ENCODE results near the gene RTEL1.
A peak's percentile ranks its signal among the peaks of the same experiment; 100 is the strongest.
"Not testable (repeated sequence)": the region's sequence is repeated elsewhere in the genome, so short reads cannot be mapped to it uniquely, and the experiment has no call there.

Gene RTEL1

DNA sequence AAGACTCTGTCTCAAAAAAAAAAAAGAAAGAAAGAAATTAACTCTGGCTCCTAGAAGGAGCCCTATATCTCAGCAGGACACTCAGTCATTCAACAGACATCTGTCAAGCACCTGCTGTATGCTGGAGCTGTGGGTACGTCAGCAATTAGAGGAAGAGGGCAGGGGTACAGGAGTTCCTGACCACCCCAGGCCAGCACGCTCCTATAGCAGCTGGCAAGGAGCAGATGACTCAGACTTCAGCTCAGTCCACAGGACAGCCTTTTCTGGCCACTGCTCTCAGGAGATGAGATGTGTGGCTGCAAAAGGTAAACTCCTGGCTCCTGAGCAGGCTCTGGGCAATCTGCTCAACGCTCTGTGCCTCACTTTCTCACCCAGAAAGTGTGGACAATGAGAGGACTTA is 1.7 kb upstream of the RTEL1 start:
- H3K4me1 ChIP-seq (ENCODE audit: control insufficient read depth, insufficient read depth, low read length): peaks cover 19% of the 10 kb centered on the region
- H3K36me3 ChIP-seq (ENCODE audit: control insufficient read depth, insufficient read depth, low read length, severe bottlenecking): peaks cover 9% of the 10 kb centered on the region
- no peaks in the 10 kb centered on the region for H3K9me3 ChIP-seq (ENCODE audit: control insufficient read depth, low read length)
- H3K27me3 ChIP-seq (replicated peaks; ENCODE audit: control insufficient read depth, insufficient read depth, low read length): peaks cover 8% of the 10 kb centered on the region
- DNase-seq (ENCODE audit: low read depth): no peak
- no peak overlapping the region for H3K4me3 ChIP-seq (ENCODE audit: low read length)
- no peak overlapping the region for H3K9ac ChIP-seq (ENCODE audit: low read length)

DNA sequence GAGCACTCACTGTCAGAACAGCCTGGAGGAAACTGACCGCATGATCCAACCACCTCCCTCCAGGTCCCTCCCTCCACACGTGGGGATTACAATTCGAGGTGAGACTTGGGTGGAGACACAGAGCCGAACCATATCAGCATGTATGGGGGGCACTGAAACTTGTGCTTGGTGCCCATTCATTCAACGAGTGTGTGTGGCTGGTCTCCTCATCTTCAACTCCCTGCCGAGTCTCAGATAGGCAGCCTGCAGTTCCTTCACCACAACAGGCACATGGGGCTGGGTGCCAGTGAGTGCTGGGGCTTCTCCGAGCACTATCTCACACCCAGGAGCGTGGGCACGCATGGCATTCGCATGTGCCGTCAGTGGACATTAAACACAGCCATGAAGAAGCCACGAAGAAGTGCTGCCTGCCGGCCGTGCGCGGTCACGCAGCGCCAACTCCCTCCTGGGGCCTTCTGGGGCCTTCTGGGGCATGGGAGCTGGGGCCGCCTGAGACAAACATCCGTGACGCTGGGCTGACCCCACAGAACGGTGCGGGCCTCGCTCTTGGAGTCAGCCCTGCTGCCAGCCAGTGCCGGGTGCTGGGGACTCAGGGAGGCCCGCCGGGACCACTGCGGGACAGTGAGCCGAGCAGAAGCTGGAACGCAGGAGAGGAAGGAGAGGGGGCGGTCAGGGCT is 714 bp upstream of the RTEL1 start:
- Histone ChIP-seq H3K9me3 (ENCODE audit: control insufficient read depth, low read length) (no peaks in the 10 kb centered on the region), H3K27me3 (replicated peaks; ENCODE audit: control insufficient read depth, insufficient read depth, low read length) (peaks cover 5% of the 10 kb centered on the region), H3K36me3 (ENCODE audit: control insufficient read depth, insufficient read depth, low read length, severe bottlenecking) (peaks cover 19% of the 10 kb centered on the region), H3K9ac (ENCODE audit: low read length) (peak overlapping the region; percentile 95), H3K4me3 (ENCODE audit: low read length) (peak overlapping the region; percentile 94), H3K4me1 (ENCODE audit: control insufficient read depth, insufficient read depth, low read length) (peaks cover 19% of the 10 kb centered on the region)
- DNase-seq (ENCODE audit: low read depth): no peak

DNA sequence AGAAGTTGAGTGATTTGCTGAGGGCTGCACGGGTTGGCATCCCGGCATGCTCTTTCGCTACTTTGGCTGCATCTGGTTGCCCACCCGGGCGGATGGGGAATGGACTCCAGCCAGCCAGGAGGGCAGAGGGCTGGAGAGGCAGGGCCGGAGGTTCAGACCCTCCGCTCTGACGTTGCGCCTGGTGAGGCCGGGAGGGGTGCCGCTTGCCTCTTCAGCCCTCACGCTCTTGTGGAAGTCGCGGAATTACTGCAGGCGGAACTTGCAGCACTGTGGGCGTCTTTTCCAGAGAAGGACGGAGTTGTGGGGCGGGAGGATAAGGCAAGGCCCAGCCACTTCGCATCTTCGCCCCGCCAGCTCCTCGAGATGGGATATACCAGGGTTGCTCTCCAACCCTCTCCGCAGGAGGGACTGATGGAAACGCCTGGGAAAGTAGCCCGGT is 656 bp downstream of the RTEL1 start:
- DNase-seq (ENCODE audit: low read depth): no peak
- Histone ChIP-seq H3K36me3 (ENCODE audit: control insufficient read depth, insufficient read depth, low read length, severe bottlenecking) (peaks cover 32% of the 10 kb centered on the region), H3K9ac (ENCODE audit: low read length) (peak overlapping the region; percentile 95), H3K4me3 (ENCODE audit: low read length) (peak overlapping the region; percentile 94), H3K27me3 (replicated peaks; ENCODE audit: control insufficient read depth, insufficient read depth, low read length) (peaks cover 5% of the 10 kb centered on the region), H3K9me3 (ENCODE audit: control insufficient read depth, low read length) (no peaks in the 10 kb centered on the region), H3K4me1 (ENCODE audit: control insufficient read depth, insufficient read depth, low read length) (peaks cover 19% of the 10 kb centered on the region)

DNA sequence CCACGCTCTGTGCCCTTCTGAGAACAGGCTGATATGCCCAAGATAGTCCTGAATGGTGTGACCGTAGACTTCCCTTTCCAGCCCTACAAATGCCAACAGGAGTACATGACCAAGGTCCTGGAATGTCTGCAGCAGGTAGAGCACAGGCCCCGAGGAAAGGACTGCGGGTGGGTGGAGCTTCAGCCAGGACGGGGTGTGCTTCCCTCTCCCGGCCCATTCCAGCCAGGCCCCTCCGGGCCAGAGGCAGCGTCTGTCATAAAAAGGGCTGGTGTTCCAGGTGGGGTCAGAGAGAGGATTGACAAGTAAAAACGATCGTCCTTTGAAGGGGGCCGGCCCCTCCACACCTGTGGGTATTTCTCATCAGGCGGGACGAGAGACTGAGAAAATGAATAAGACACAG is 1.3 kb downstream of the RTEL1 start:
- Histone ChIP-seq H3K4me3 (ENCODE audit: low read length) (peak overlapping the region; percentile 94), H3K4me1 (ENCODE audit: control insufficient read depth, insufficient read depth, low read length) (peaks cover 19% of the 10 kb centered on the region), H3K9ac (ENCODE audit: low read length) (peak overlapping the region; percentile 95), H3K27me3 (replicated peaks; ENCODE audit: control insufficient read depth, insufficient read depth, low read length) (peaks cover under 1% of the 10 kb centered on the region), H3K36me3 (ENCODE audit: control insufficient read depth, insufficient read depth, low read length, severe bottlenecking) (peaks cover 38% of the 10 kb centered on the region), H3K9me3 (ENCODE audit: control insufficient read depth, low read length) (no peaks in the 10 kb centered on the region)
- DNase-seq (ENCODE audit: low read depth): no peak

DNA sequence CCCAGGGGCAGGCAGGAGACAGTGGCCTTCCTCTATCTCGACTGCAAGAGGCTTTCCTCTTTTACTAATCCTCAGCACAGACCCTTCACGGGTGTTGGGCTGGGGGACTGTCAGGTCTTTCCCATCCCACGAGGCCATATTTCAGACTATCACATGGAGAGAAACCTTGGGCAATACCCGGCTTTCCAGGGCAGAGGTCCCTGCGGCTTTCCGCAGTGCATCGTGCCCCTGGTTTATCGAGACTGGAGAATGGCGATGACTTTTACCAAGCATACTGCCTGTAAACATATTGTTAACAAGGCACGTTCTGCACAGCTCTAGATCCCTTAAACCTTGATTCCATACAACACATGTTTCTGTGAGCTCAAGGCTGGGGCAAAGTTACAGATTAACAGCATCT is 2.1 kb downstream of the RTEL1 start:
- peaks cover 19% of the 10 kb centered on the region for H3K4me1 ChIP-seq (ENCODE audit: control insufficient read depth, insufficient read depth, low read length)
- not testable (repeated sequence) for H3K27me3 ChIP-seq (replicated peaks; ENCODE audit: control insufficient read depth, insufficient read depth, low read length); DNase-seq (ENCODE audit: low read depth); H3K4me3 ChIP-seq (ENCODE audit: low read length); H3K9me3 ChIP-seq (ENCODE audit: control insufficient read depth, low read length)
- H3K36me3 ChIP-seq (ENCODE audit: control insufficient read depth, insufficient read depth, low read length, severe bottlenecking): peaks cover 39% of the 10 kb centered on the region
- H3K9ac ChIP-seq (ENCODE audit: low read length): peak overlapping the region; percentile 95

DNA sequence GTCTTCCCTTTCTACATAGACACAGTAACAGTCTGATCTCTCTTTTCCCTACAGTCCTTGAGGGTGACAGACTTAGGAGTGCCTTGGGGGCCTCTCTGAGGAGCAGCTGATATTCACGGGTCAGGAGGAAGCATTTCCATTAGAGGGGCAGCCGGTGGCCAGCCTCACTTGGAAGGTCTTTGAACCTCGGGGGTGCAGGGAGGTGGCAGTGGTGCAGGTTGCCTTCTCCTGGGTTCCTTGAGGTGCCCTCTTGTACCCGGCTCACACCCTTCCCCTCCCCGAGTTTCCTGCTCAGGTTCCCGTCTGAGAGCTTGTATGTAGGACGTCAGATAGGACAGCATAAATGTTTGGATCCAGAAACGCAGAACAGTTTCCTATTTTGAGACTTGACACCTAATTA is 2.5 kb downstream of the RTEL1 start:
- peaks cover 39% of the 10 kb centered on the region for H3K36me3 ChIP-seq (ENCODE audit: control insufficient read depth, insufficient read depth, low read length, severe bottlenecking)
- H3K9ac ChIP-seq (ENCODE audit: low read length): peak overlapping the region; percentile 49
- H3K4me1 ChIP-seq (ENCODE audit: control insufficient read depth, insufficient read depth, low read length): peaks cover 19% of the 10 kb centered on the region
- H3K9me3 ChIP-seq (ENCODE audit: control insufficient read depth, low read length): no peaks in the 10 kb centered on the region
- H3K4me3 ChIP-seq (ENCODE audit: low read length): no peak overlapping the region
- no peaks in the 10 kb centered on the region for H3K27me3 ChIP-seq (replicated peaks; ENCODE audit: control insufficient read depth, insufficient read depth, low read length)
- no peak for DNase-seq (ENCODE audit: low read depth)

DNA sequence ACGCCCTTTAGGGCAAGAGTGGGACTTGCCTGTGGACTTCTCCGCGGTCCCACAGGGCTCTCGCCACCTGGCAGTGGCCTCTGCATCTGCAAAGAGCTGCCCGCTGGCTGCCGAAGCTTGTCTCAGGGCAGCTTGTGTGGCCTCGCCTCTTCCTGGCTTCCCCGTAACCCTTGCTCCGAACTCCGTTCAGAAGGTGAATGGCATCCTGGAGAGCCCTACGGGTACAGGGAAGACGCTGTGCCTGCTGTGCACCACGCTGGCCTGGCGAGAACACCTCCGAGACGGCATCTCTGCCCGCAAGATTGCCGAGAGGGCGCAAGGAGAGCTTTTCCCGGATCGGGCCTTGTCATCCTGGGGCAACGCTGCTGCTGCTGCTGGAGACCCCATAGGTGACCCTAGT is 3.0 kb downstream of the RTEL1 start:
- Histone ChIP-seq H3K4me1 (ENCODE audit: control insufficient read depth, insufficient read depth, low read length) (peaks cover 19% of the 10 kb centered on the region), H3K9me3 (ENCODE audit: control insufficient read depth, low read length) (no peaks in the 10 kb centered on the region), H3K4me3 (ENCODE audit: low read length) (no peak overlapping the region), H3K9ac (ENCODE audit: low read length) (no peak overlapping the region), H3K27me3 (replicated peaks; ENCODE audit: control insufficient read depth, insufficient read depth, low read length) (no peaks in the 10 kb centered on the region), H3K36me3 (ENCODE audit: control insufficient read depth, insufficient read depth, low read length, severe bottlenecking) (peaks cover 39% of the 10 kb centered on the region)
- no peak for DNase-seq (ENCODE audit: low read depth)

DNA sequence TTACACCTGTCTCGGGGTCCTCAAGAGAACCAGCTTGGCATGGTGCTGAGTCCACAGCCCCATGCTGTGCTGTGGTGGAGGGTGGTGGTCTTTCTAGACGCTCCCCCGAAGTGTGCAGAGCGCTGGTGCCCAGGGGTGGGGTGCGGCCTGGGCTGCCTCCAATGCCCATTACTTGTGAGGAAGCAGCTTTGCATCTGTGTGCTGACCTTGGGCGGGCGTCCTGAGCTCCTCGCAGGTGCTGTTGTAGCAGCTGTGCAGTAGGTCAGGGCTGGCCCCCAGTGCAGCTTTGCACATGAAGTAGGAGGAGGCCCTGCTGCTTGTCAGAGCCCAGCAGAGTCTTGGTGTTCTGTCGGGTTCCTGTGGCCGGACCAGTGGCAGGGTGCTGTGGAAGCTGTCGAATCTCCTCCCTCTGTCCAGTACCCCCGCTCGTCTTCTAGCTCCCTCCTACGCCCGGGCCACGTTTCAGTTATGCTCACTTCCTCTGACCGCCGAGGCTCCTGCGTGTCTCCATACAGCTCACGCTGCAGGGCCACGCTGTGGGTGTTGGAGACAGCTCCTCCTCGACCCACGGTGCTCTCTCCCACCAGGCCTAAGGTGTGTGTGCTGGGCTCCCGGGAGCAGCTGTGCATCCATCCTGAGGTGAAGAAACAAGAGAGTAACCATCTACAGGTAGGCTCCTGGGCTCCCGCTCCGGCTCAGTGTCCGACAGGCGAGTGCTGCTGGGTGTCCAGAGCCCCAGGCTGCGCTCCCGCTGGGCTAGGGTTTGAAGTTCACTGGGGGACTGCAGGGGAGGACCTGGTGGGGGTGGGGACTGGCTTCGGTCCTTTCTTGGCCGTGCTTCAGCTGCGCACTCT is 4.1 kb downstream of the RTEL1 start:
- Histone ChIP-seq H3K9ac (ENCODE audit: low read length) (no peak overlapping the region), H3K36me3 (ENCODE audit: control insufficient read depth, insufficient read depth, low read length, severe bottlenecking) (peaks cover 42% of the 10 kb centered on the region), H3K9me3 (ENCODE audit: control insufficient read depth, low read length) (no peaks in the 10 kb centered on the region), H3K4me3 (ENCODE audit: low read length) (no peak overlapping the region), H3K27me3 (replicated peaks; ENCODE audit: control insufficient read depth, insufficient read depth, low read length) (no peaks in the 10 kb centered on the region), H3K4me1 (ENCODE audit: control insufficient read depth, insufficient read depth, low read length) (peaks cover 16% of the 10 kb centered on the region)
- no peak for DNase-seq (ENCODE audit: low read depth)

DNA sequence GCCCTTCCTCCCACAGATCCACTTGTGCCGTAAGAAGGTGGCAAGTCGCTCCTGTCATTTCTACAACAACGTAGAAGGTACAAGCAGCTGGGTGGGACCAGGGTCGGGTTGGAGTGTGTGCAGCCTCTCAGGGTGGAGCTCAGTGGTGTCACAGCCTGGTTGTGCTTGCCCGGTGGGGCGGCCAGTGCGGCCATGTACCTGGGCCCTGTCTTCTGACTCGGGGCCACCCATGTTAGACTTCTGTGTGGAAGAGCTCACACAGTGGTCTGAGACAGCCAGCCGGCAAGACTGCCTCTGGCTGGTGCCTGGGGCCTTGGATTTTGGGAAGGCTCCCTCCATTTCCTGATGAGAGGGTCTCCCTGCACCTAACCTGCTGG is 4.7 kb downstream of the RTEL1 start:
- Histone ChIP-seq H3K27me3 (replicated peaks; ENCODE audit: control insufficient read depth, insufficient read depth, low read length) (no peaks in the 10 kb centered on the region), H3K9me3 (ENCODE audit: control insufficient read depth, low read length) (no peaks in the 10 kb centered on the region), H3K4me3 (ENCODE audit: low read length) (no peak overlapping the region), H3K36me3 (ENCODE audit: control insufficient read depth, insufficient read depth, low read length, severe bottlenecking) (peaks cover 48% of the 10 kb centered on the region), H3K4me1 (ENCODE audit: control insufficient read depth, insufficient read depth, low read length) (peaks cover 9% of the 10 kb centered on the region), H3K9ac (ENCODE audit: low read length) (no peak overlapping the region)
- no peak for DNase-seq (ENCODE audit: low read depth)

DNA sequence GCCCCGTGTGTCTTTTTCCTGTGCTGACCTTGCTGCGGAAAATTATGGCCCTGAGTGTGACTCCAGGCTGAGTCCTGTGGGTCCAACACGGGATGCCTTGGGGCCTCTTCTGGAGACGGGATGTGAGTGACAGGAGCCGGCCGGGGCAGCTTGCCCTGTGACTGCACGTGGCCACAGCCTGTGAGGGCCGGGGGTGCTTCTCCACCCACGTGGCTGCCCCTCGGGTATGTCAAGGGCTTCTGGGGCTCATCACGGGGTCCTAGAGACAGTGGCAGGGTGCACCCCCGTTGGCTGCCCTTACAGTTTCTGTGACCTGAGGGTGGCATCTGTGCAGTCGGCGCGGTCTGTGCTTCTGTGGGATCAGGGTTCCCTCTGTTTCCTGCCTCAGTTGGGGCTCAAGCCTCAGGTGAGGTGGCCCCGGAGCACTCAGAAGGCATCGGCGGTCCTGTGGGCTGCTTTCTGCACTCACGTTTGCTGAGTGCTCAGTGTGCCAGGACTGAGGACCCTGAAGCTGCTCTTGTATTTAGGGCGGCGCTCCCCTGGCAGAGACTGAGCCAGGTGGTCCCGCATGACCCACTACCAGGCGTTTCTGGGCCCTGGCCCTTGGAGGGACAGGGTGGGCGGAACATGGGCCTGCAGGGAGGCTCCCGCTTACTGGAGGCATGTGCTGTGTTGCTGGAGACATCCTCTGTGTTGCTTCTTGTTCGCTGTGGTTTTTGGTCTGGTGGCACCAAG is 5.4 kb downstream of the RTEL1 start:
- peaks cover 55% of the 10 kb centered on the region for H3K36me3 ChIP-seq (ENCODE audit: control insufficient read depth, insufficient read depth, low read length, severe bottlenecking)
- no peaks in the 10 kb centered on the region for H3K9me3 ChIP-seq (ENCODE audit: control insufficient read depth, low read length)
- no peak overlapping the region for H3K9ac ChIP-seq (ENCODE audit: low read length)
- no peak for DNase-seq (ENCODE audit: low read depth)
- H3K4me1 ChIP-seq (ENCODE audit: control insufficient read depth, insufficient read depth, low read length): peaks cover 9% of the 10 kb centered on the region
- H3K27me3 ChIP-seq (replicated peaks; ENCODE audit: control insufficient read depth, insufficient read depth, low read length): no peaks in the 10 kb centered on the region
- H3K4me3 ChIP-seq (ENCODE audit: low read length): no peak overlapping the region

DNA sequence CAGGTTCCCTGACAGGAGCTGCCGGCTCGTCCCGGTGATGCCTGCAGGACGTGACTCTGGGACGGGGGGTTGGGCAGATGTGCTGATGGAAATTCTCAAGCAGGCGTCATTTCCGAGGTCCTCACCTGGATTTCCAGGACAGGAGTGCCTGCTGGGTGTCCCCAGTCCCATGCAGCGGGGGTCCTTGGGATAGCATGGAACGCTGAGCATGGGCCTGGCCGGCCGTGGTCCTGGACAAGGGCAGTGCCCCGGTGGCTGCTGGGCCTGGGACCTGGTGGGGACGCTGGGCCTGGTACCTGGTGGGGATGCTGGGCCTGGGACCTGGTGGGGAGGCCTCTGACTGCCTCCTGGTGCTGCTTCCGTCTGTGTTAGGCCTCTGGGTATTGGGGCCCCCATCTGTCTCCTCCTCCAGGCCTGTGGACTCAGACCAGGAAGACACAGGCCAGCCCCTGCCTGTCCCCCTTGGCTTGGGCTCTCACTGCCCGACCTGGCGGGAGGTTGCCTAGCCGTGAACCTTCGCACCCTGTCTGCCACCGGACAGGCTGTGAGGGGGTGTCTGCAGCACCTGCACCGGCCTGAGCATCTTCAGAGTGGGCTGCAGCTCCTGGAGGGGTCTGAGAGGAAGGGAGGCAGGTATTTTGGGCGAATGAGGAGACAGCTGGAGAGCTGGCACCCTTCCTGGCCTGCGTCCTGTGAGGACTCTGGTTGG is 6.2 kb downstream of the RTEL1 start:
- Histone ChIP-seq H3K9ac (ENCODE audit: low read length) (no peak overlapping the region), H3K9me3 (ENCODE audit: control insufficient read depth, low read length) (no peaks in the 10 kb centered on the region), H3K4me3 (ENCODE audit: low read length) (no peak overlapping the region), H3K27me3 (replicated peaks; ENCODE audit: control insufficient read depth, insufficient read depth, low read length) (no peaks in the 10 kb centered on the region), H3K36me3 (ENCODE audit: control insufficient read depth, insufficient read depth, low read length, severe bottlenecking) (peaks cover 62% of the 10 kb centered on the region), H3K4me1 (ENCODE audit: control insufficient read depth, insufficient read depth, low read length) (peaks cover 7% of the 10 kb centered on the region)
- no peak for DNase-seq (ENCODE audit: low read depth)

Measured in adipocyte (in vitro differentiated cells).